GM18873 (cell line): ENCODE data around the gene SLC5A6.
"Not testable (repeated sequence)": the region's sequence is repeated elsewhere in the genome, so short reads cannot be mapped to it uniquely, and the experiment has no call there.

Experiments
- ATAC-seq: cut with Tn5 transposase; IDR thresholded peaks from one replicate; pipeline ENCODE4 v1.9.1; 2021; ENCODE audit warnings: mild to moderate bottlenecking, moderate library complexity, moderate number of reproducible peaks; ENCODE audit not compliant: unreplicated experiment, low FRiP score

Gene SLC5A6

DNA sequence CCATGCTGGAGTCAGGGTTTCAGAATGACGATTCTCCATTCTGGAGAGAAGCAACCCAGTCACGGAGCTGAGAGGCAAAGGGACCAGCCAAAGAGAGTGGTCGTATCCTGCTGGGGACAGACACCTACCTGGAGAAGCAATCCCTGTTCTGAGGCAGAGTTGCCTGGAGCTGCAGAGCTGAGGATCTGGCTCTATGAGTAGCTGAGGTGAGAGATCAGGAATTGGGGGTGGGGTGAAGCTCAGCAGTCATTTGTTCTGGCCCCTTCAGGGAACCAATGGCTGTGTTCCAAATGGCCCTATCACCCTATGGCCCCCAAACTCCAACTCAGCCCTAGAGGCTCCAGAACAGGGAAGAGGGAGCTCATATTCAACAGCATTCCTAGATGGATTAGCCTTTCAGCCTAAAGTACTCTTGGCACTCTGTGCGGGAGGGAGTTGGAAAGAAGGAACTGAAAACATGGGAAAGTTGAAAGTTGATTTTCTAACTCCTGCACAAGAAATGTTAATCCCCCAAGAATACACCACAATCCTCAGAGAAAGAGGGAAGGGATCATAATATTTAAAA is 3.5 kb downstream of the SLC5A6 start:
- no peak for ATAC-seq

DNA sequence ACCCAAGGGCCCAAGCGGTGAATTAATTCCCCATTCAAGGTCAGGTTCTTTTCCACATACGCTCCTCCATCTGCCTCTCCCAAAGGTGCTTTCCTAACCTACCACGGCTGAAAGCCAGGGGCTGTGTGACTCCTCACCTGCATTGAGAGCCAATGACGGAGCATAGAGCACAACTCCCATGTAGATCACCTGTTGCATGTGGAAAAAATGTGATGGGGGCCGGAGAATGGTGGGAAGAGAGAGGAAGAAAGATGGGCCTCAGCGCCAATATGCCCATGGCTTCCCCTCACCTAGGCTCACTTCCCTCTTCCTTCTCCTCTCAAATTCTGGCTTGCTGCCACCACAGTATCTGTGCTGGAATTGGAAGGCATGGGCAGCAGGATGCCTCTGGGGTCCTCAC is 5.7 kb downstream of the SLC5A6 start:
- no peak for ATAC-seq

DNA sequence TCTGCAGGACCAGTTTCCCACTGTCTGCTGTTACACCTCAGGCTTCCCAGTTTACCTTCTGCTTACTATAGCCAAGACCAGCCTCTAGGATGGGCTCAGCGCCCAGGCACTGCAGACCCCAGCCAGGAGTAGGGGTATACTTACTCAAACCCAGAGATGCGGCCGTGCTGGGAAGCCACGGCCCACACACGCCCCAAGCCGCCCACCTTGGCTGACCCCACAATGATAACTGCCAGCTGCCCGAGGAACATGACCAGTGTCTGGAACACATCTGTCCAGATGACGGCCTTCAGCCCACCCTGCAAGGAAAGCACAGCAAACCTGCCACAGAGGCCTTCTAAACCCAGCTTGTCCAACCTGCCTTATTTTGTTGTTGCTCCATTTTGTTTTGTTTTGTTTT is 6.9 kb downstream of the SLC5A6 start:
- ATAC-seq: no peak

DNA sequence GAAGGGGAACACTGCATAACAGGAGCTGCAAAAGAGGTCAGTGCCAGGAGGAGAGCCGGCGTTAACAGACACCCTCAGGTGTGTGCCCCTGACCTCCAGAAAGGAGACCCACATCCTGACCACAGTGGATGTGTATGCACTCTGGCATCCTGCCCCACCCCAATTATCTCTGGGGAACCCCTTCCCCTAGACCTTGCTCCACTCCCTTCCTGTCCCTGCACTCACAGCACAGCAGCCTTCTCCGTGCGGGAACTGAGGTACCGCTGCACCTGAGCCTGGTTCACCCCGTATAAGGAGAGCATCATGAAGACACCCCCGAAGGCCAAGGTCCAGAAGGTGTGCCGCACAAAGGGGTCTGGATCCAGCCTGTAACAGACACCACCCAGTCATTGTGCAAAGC is 7.5 kb downstream of the SLC5A6 start:
- ATAC-seq: no peak

DNA sequence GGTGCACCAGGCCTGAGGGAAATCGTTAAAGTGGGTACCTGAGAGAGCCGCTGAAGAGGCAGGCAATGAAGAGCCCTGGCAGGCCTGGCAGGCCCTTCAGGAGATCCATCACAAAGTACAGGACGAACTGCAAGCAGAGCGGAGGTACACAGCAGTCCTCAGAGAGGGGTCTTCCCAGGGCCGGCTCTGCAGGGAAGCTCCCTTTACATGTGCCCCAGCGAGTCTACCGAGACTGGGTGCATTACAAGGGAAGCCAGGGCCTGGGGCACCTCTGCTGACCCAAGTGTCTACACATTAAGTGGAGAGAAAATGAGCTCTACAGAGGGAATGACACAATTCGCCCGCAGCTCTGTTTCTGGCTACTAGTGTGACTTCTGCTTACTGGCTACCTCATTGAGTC is 8.3 kb downstream of the SLC5A6 start:
- ATAC-seq: no peak

DNA sequence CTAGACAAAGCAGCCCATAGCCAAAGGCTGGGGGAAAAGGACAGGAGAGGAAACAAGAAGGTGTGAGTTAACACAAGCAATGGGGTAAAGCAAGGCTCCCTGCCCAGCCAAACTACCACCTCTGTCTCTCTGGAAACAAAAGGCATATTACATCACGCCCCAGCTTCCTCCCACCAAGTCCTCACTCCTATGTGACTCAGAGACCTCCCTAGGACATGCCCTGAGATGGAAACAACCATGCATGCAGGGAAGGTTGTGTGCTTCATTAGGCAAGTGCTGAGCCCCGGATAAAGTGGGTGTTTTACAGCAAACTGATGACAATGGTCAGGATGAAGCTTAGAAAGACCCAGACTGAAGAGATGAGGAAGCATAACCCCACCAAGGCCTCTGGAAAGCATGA is 9.2 kb downstream of the SLC5A6 start:
- no peak for ATAC-seq

DNA sequence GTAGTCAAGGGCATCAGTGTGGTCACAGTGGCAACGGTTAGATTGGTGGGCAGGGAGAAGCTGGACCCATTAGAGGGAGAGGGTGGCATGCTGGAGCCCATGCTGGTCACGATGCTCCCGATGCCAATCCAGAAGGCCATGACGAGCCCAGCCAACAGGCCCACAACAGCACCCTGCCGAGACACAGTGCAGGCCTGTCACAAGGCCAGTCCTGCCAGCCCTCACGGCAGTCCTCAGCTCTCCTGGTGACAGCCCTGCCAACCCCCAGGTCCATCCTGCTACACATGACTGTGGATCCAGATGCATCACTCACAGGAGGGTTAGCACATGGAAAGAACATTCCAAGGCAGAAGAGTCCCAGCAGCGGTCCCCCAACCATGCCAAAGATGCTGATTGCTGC is 10.4 kb downstream of the SLC5A6 start:
- no peak for ATAC-seq

DNA sequence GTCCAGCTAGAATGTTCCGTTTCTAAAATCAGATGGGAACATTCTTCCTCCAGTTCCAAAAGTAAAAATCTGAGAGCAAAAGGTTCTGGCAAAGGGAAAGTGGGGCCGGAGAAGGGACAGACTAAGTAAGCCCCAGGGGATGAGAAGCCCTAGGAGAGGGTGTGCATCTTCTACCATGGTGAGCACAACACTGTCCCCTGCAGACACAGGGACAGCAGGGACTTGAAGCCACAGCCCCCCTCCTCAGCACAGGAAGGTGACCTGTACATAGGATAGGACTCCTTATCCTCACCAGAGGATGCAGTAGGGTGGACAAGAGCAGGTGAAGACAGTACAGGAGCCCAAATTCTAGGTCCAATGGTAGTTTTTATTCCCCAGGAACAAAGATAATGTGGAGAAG is 12.8 kb downstream of the SLC5A6 start:
- ATAC-seq: no peak

DNA sequence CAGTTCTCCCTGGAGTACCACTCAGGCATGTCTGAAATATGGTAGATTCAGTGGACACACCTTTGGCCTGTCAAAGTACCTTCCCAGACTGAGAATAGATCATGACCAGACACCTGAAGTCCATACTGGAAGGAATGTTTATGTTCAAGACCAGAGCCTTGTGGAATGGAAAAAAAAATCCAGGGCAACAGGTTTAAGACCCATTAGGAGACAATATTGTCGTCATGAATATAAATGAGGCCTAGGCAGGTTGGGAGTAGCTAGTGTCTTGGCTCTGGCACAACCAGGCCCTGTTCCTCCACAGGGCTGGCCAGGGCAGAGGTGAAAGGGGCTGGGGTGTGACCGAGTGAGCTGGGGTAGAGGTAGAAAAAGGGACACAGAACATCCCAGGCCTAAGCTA is 13.4 kb downstream of the SLC5A6 start:
- no peak for ATAC-seq

DNA sequence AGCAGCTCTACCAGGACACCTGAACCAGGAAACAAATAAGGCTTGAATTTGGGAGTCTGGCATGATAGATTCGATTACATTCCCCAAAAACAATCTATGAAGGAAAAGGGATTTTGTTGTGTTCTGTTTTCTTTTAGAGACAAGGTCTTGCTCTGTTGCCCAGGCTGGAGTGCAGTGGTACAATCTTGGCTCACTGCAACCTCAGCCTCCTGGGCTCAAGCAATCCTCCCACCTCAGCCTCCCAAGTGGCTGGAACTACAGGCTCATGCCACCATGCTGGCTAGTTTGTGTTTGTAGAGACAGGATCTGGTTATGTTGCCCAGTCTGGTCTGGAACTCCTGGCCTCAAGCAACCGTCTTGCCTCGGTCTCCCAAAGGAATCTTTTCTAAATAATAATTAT is 14.0 kb downstream of the SLC5A6 start:
- not testable (repeated sequence) for ATAC-seq

DNA sequence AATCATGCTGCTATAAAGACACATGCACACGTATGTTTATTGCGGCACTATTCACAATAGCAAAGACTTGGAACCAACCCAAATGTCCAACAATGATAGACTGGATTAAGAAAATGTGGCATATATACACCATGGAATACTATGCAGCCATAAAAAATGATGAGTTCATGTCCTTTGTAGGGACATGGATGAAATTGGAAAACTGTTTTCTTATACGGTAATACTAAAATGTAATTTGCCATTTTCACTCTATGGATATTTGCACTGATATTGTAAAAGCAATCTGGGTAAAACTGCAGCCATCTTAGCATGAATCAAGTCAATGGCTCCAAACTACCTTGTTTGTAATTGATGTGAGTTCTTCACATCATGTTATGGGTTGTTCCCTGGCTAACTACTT is 16.3 kb downstream of the SLC5A6 start:
- not testable (repeated sequence) for ATAC-seq

DNA sequence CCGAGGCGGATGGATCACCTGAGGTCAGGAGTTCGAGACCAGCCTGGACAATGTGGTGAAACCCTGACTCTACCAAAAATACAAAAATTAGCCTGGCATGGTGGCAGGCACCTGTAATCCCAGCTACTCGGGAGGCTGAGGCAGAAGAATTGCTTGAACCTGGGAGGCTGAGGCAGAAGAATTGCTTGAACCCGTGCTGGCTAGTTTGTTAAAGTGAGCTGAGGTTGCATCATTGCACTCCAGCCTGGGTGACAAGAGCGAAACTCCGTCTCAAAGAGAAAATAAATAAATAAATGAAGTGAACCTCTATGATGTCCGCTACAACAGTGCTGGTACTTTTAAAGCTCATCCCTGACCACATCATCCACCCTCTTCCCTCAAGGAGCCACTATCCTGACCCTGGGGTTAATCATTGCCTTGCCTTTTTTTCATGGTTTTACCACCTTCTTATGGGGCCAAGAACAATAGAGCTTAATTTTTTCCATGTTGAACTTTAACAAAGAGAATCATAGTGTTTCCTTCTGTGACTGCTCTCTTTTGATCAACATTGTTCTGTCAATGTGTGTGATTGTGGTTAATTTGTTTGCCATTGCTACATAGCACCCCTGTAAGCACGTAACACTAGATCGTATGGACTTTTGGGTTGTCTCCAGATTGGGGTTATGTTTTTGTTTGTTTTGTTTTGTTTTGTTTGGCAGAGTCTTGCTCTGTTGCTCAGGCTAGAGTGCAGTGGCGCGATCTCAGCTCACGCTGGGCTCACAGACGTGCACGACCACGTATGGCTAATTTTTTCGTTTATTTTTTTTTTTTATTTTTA is 17.3 kb downstream of the SLC5A6 start:
- ATAC-seq: no peak

DNA sequence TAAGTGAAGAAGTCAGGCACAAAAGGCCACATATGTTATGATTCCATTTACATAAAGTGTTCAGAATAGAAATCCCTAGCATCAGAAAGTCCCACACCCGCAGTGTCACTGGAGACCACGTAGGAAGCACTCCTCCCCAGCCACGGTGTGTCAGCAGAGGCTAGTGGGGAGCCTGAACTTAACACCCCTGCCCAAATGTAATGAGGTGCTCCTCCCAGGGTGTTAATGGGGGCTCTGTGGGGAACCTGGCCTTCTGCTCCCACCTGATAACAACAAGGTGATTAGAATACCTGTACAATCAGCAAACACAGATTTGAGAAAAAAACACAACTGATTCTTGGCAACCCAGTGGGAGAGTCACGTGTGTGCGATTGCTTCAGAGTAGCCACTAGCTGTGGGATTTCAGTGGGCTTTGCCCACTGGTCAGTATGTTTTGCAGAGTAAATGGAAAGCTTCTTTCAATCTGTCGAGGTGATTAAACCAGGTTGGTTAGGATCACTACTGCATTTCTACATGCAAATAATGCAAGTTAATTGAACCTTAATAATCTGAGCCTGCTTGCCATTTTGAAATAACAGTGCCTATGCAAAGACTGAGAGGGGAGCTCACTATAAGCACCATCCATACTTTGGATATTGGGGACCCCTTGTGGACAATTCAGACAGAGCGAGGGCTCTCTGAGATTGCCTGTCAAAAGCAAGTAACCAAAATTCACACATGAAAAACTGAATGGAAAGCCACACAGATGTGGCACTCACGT is 20.8 kb downstream of the SLC5A6 start:
- ATAC-seq: no peak

DNA sequence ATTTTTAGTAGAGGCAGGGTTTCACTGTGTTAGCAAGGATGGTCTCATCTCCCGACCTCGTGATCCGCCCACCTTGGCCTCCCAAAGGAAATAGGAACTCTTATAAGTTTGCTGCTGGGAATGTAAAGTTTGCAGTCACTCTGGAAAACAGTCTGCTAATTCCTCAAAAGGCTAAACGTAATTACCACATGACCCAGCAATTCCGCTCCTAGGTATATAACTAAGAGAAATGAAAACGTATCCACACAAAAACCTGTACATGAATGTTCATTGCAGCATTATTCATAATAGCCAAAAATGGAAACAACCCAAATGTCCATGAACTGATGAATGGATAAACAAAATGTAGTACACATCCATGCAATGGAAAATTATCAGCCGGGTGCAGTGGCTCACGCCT is 22.1 kb downstream of the SLC5A6 start:
- ATAC-seq: no peak

DNA sequence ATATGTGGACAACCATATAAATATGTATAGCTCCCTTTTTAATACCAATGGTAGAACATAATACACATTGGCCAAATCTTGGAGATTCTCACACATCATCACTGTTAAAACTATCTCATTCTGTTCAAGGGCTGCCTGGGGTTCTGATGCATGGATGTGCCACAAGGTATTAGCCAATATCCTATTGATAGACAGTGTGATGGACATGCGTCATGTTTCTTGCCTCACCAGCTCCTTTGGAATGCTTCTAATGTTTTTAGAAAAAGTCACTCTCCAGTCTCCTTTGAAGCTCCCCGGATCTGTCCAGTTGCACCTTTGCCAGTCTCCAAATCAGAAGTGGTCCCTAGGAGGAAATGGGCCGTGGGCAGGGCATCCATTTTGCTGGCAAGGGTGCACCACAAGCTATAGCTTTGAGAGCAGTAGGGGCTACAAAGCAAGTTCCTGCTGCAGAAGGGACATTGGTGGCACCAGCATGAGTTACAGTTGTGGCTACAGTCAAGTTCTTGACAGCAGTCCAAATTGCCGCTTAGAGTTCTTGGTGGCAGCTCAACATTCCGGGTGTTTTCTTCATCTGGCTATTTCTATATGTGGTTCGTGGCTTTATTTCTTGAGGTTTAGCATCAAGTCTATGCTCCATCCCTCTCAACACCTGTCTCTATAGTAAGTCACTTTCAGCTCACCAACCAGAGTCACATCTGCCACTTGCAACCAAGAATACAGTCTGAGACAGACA is 25.3 kb downstream of the SLC5A6 start:
- ATAC-seq: no peak

DNA sequence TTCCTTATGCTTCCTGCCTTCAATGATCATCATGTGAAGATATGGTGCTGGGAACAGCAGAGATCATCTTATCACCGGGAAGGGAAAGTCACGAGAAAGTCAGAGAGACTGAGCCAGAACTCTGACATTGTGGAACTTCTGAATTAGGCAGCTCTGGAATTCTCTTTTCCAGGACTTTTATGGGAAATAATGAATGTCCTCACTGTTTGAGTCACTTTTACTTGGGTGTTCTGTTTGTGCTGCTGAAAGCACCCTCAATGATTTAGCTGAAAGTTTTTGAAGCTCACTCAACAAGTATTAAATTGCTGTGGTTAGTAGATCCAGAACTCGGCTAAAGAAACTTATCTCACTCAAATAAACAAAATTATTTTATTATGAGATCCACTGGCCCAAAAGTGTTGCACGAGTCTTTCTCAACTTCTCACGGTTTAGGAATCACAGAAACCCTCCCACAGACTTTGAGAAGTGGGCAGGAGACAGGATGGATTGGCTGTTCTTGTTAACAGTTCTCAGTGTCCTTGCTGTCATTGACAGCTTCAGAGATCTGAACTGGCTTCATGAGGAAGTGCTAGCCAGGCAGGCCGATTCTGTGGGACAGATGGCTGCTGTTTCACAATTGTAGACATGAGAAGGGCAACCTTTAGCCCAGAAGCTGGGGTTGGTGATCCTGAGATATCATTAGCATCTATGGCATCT is 26.6 kb downstream of the SLC5A6 start:
- ATAC-seq: no peak

DNA sequence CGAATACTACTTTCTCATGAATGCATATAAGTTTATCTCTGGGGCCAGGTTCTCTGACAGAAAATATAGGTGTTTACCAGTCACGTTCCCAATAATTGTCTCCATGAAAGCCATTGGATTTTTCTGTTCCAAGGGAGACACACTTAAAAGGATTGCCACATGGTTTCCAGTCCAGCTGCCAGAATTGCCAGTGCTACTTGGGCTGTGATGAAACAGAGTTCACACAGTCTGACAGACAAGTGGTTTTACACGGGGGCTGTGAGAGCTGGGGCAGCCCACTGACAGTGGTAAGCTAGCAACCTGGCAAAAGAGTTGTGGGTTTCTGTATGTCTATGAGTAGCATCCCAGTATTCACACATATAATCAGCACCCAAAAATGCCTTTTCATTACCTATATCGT is 28.0 kb downstream of the SLC5A6 start:
- ATAC-seq: no peak

DNA sequence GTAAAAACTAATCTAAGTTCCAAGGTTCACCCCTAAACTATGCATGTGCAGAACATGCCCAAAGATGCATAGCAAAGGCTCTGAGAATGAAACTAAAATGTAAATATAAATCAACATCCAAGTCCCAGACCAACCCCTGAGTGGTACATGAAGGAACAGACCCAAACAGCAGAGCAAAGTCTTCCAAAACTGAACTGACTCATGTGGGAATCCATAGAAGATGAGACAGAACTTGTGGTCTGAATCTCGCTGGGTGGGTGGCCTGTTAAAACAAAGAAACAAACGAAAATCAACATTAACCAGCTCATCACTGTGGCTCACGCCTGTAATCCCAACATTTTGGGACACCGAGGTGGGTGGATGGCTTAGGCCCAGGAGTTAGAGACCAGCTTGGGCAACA is 29.7 kb downstream of the SLC5A6 start:
- no peak for ATAC-seq

DNA sequence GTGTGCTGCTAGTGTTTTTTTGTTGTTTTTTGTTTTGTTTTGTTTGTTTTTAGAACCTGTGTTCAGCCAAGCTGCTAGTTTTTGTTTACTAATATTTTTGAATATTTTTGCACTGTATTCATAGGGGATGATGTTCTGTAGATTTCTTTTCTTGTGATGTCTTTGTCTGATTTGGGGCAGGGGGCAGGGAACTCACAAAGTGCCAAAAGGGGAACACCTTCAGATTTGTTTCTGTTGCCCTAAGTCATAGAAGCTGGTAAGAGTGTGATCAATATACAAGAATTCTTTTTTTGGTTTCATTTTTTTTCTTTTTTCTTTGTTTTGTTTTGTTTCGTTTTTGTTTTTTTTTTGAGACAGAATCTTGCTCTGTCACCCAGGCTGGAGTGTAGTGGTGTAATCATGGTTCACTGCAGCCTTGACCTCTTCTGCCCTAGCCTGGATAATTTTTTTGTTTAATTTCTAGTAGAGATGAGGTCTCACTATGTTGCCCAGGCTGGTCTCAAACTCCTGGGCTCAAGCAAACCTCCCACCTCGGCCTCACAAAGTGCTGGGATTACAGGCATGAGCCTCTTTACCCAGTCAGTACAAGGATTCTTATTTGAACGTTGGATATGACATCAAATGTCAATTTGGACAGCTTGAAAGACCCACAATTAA is 32.6 kb downstream of the SLC5A6 start:
- no peak for ATAC-seq

DNA sequence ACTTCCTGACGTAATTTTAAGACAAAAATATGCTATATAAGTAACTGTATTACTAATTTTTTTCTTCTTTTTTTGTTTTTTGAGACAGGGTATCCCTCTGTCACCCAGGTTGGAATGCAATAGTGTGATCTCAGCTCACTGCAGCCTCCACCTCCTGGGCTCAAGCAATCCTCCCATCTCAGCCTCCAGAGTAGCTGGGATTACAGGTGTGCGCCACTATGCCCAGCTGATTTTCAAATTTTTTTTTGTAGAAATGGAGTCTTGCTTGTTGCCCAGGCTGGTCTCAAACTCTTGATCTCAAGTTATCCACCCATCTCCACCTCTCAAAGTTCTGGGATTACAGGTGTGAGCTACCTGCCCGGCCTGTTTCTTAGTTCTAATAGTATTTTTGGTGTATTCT is 33.6 kb downstream of the SLC5A6 start:
- no peak for ATAC-seq
